ENCODE results near the gene THTPA.
"Not testable (repeated sequence)": the region's sequence is repeated elsewhere in the genome, so short reads cannot be mapped to it uniquely, and the experiment has no call there.

Gene THTPA

DNA sequence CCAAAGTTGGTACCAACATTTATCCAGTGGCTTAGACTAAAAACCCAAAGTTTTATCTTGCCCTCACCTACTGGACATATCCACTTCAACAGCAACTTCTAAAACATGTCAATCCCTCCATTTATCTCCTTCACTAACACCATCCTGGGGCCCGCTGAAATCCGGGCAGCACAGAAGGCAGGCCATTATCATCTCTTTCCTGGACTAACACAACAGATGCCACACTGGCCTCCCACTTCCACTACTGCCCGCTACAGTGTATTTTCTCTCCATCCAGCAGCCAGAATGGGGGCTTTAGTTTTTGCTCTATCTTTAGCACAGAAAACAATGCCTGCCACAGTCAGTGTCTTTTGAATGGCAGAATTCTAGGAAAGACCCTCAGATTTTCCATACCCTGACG, 20.1 kb upstream of the THTPA start:
- no peak for DNase-seq

GRCh38 chr14:23536494-23536893, 19.6 kb upstream of the THTPA start:
- DNase-seq = no peak

GRCh38 chr14:23536906-23537305, 19.2 kb upstream of the THTPA start:
- DNase-seq = not testable (repeated sequence)

- DNase-seq = no peak
These were observed 18.6 kb upstream of the THTPA start for GRCh38 chr14:23537351-23538049.

GRCh38 chr14:23538050-23538718, 17.9 kb upstream of the THTPA start:
- no peak for DNase-seq

DNA sequence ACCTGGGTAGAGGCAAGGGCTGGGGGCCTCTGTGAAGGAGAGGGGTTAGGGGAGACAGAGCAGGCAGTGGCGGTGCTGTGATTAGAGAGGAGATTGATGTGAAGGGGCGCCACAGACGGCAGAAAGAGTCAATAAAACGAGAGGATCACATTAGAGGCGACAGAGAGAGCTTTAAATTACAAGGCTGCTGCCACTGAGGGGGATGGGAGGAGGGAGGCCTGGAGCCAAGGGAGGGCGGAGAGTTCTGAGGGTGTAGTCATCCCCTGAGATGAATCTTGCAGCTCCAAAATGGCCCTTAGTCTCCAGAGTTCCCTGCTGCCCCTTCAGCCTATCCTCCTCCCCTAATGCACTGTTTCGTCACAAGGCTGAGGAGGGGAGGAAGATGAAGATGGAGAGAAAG, 17.3 kb upstream of the THTPA start:
- DNase-seq = peak; percentile 62

DNA sequence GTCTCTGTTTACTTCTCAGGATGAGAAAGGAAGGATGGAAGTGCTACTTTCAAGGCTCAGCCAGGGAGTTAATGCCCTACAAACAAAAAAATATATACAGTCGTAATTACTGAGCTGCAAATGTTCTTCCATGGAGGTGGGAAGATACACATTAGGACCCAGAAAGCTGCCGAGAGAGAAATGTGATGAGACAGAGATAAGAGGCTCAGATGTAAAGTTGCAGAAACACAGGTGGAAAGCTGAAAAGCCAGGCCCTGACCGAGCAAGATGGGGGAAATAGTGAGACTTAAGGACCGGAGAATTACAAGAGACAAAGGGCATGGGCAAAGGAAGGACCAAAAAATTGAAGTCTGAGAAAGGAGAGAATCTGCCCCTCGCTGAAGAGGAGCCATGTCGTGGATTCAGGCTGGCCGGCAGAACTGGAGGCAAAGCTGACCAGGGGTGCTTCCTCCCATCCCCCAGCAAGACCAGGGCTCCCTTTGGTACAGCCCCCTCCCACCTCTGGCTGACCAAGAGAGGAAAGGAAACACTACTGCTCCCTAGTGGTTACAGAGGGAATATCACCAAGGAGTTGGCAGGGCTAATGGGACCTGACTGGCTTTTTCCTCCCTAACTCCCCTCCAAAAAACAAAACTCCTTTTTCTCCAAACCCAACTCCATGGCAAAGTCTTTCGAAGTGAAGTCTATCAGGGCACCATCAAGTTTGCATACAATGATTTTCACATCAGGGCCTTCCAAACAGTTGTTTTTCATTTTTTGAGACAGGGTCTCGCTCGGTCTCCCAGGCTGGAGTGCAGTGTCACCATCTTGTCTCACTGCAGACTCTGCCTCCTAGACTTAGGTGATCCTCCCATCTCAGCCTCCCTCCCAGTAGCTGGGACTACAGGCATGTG, 16.6 kb upstream of the THTPA start:
- DNase-seq = peak; percentile 18

GRCh38 chr14:23540141-23540469, 16.0 kb upstream of the THTPA start:
- DNase-seq = no peak

GRCh38 chr14:23542261-23542660, 13.8 kb upstream of the THTPA start:
- DNase-seq = no peak

GRCh38 chr14:23543403-23543802, 12.7 kb upstream of the THTPA start:
- DNase-seq = no peak

- DNase-seq = peak; percentile 98
These were observed 11.3 kb upstream of the THTPA start for GRCh38 chr14:23544511-23545447.

GRCh38 chr14:23545740-23546365, 10.2 kb upstream of the THTPA start:
- no peak for DNase-seq

DNA sequence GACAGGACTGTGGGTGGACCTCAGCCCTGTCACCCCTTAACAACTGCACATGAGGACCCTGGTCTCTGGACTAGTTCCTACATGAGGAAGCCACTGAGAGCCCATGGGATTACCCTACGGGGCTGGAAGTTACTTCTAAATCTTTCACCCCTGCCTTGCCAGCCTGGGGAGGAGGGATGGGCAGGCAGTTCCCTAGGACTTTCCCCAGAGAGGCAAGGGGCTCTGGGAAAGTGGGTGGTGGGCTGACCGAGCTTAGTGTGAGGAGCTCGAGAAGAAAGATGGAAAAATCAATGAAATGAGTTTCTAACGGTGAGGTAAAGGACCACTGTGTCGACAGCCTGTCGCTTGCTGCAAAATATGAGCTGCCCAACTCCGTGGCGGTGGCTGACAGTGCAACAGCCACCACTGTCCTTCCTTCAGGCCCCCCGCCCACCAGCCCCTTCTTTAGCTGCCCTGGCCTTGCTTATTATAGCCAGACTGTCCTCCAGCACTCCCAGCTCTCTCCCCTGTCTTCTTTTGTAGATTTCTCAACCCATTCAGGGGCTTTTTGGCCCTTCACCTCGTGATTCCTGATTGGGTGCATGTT, 9.5 kb upstream of the THTPA start:
- no peak for DNase-seq

GRCh38 chr14:23547924-23548323, 8.1 kb upstream of the THTPA start:
- no peak for DNase-seq

DNA sequence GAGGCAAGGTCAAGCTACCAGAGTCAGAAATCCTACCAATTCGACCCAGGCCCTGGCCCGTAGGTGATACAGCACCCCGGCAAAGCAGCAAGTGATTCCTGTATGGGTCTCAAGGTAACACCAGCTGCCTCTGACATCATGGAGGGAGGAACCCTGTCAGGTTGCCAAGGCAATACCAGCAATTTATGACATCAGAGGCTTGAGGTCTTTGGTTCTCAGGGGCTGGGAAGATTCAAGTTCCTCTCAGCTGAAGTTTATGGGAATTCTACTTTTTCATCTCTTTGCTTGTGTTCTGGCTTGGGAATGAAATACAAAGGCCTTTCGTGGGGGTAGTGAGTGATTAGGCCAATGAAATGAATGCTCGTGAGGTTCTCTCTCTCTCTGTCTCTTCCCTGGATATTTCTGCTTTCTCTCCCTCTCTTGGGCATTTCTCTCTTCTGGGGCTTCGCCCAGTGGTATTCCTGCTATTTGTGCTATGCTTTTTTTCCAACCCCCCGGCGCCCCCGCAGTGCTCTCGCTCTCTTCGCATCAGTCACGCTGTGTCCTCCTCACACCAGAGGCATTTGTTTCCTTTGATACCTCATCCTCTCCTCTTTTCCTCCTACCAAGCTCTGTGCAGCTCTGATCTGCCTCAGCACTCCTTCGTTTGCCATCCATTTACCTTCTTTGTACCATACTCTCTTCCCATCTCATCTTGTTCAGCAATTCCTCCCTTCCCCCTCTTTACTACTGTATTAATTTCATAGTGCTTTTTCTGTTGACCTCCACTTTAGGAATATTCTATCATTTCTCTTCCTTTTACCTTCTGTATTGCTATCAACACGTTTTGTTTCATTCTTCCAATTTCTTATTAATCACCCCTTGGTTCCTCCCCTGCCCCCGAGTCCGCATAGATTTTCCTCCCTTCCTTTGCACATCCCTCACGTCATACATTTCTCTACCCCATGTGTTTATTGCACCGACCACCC, 7.4 kb upstream of the THTPA start:
- no peak for DNase-seq

GRCh38 chr14:23550131-23550811, 5.8 kb upstream of the THTPA start:
- DNase-seq = no peak

GRCh38 chr14:23550812-23551265, 5.2 kb upstream of the THTPA start:
- DNase-seq = no peak

- DNase-seq = peak; percentile 90
These were observed 4.6 kb upstream of the THTPA start, which contains the start of gene ZFHX2 for GRCh38 chr14:23551266-23552028. ZFHX2 (minus strand) TSS chr14:23551765; CDS start chr14:23535325, 16,440 bp downstream.

DNA sequence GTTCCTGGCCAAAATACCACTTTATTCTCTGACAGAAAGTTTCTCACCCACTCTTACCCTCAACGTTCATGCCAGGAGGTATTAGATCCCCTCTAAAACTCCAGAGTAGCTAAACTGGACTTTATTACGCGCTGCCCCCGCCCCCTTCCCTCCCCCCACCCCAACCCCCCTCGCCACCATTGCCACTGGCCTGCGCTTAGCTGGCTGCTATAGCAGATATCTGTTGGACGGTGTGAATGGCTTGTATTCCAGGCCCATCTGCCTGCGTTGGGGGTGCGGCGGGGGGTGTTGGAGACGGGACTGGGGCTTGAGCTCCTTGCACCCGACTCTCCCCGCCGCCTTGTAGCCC, 564 bp upstream of the THTPA start:
- no peak for DNase-seq

All from NCI-H2107 (cell line).